Mesodermal cell (in vitro differentiated cells): ENCODE measurements around the gene CLDN17.

Source experiments
- H3K27ac ChIP-seq: 2 replicates; pipeline ENCODE4 v1.7.0; 2013; ENCODE audit warnings: mild to moderate bottlenecking, low read depth, low read length, moderate library complexity; ENCODE audit not compliant: severe bottlenecking
- H3K36me3 ChIP-seq: 2 replicates; pipeline ENCODE4 v1.7.1; 2013; ENCODE audit warnings: mild to moderate bottlenecking, low read length, moderate library complexity; ENCODE audit not compliant: control insufficient read depth, insufficient read depth
- H3K4me1 ChIP-seq: one replicate; pipeline ENCODE4 v1.7.1; 2013; ENCODE audit warnings: mild to moderate bottlenecking, low read length; ENCODE audit not compliant: insufficient read depth, control insufficient read depth, poor library complexity, severe bottlenecking
- H3K4me3 ChIP-seq: 2 replicates; pipeline ENCODE4 v1.7.0; 2013; ENCODE audit warnings: low read length, control low read depth, mild to moderate bottlenecking; ENCODE audit not compliant: insufficient read depth, poor library complexity, severe bottlenecking; ENCODE audit errors: extremely low read depth
- H3K9me3 ChIP-seq: 2 replicates; pipeline ENCODE4 v1.7.1; 2013; ENCODE audit warnings: mild to moderate bottlenecking, low read length, moderate library complexity; ENCODE audit not compliant: control insufficient read depth
- WGBS, 2 experiments: methylation state at CpG; one replicate each; pipeline ENCODE4 v1.1.5; 2013; ENCODE audit warnings: missing lambda C conversion rate in 2 of 2; ENCODE audit not compliant: insufficient coverage in 2 of 2; 5-methylcytosine and 5-hydroxymethylcytosine counted together

CLDN17 gene

DNA sequence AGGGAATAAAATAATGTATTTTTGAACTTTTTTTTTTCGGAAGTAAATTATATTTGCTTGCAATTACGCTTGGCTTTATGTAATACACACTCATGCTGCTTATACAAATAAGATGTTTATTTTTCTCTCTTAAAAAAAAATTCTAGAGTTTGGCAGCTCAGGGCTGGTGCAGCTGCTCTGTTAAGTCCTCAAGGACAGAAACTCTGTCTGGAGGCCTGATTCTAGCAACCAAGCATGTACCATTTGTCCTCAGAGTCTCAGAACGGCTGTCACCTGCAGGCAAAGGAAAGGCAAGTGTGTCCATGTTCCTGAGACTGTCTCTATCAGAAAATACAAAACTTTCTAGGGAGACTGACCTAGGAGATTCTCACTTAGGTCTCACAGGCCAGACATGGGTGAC lies 23.2 kb upstream of the CLDN17 start:
- WGBS, 2 experiments = 100% methylated on average over 1 of the region's 3 CpGs
- Histone ChIP-seq H3K27ac (no peak overlapping the region), H3K4me1 (no peaks in the 10 kb centered on the region), H3K9me3 (no peaks in the 10 kb centered on the region), H3K36me3 (no peaks in the 10 kb centered on the region), H3K4me3 (no peak overlapping the region)

DNA sequence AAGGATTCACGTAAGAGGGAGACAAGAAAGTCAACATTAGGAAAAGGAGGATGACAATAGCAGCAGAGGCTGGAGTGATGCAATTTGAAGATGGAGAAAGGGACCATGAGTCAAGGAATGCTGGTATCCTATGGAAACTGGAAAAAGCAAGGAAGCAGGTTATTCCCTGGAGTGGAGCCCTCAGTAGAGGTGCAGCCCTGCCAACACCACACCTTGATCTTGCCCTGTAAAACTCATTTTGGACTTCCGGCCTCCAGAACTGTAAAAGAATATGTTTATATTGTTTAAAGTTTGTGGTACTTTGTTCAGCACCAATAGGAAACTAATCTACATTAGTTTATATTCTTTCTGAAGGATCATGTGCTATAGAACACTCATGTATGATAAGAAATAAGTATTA lies 19.6 kb upstream of the CLDN17 start:
- H3K27ac ChIP-seq = no peak overlapping the region
- no peaks in the 10 kb centered on the region for H3K36me3 ChIP-seq
- H3K4me3 ChIP-seq = no peak overlapping the region
- WGBS, 2 experiments = 89% methylated on average over 1 of the region's 2 CpGs; no CpG with 5 or more reads in 1 of the 2 experiments
- H3K4me1 ChIP-seq = no peaks in the 10 kb centered on the region
- H3K9me3 ChIP-seq = no peaks in the 10 kb centered on the region

DNA sequence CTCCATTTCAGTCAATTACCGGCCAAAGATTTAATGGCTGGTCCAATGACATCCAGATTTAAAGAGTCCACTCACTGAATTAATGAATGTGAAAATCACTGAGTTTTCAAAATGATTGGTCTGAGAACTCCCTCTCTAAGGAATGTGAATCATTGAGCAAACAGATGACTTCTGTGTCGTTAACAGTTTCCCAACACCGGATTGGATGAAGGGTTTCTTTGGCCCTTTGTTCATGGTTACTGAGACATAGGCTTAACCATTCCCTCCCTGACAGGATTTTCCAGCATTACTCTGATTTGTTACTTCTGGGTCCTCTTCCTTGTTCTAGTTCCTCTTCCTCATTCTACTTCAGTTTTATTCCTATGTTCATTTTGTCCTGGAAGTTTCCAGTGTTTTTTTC lies 1.5 kb upstream of the CLDN17 start:
- Histone ChIP-seq H3K27ac (no peak overlapping the region), H3K4me3 (no peak overlapping the region), H3K4me1 (no peaks in the 10 kb centered on the region), H3K9me3 (no peaks in the 10 kb centered on the region), H3K36me3 (no peaks in the 10 kb centered on the region)
- 89% methylated on average over 2 of the region's 3 CpGs; no CpG with 5 or more reads in 1 of the 2 experiments for WGBS, 2 experiments

DNA sequence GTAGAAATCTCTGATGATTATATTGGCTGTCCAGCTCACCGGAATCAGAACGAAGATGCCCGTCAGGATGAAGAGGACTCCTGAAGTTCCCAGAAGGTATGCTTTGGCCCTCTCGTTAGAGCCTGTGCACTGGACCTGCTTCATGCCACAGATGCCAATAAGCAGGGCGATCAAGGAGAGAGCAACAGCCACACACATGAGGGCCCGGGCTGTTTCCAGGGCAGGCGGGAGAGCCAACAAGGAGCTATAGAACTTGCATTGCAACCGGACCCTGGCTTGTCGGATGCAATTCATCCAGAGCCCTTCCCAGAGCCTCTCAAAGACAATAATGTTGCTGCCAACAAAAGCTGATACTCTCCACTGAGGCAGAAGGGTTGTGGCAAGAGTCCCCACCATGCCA lies 434 bp downstream of the CLDN17 start:
- Histone ChIP-seq H3K36me3 (no peaks in the 10 kb centered on the region), H3K4me1 (no peaks in the 10 kb centered on the region), H3K27ac (no peak overlapping the region), H3K9me3 (no peaks in the 10 kb centered on the region), H3K4me3 (no peak overlapping the region)
- 87 to 96% methylated on average over 6 to 8 of the region's 9 CpGs for WGBS, 2 experiments

DNA sequence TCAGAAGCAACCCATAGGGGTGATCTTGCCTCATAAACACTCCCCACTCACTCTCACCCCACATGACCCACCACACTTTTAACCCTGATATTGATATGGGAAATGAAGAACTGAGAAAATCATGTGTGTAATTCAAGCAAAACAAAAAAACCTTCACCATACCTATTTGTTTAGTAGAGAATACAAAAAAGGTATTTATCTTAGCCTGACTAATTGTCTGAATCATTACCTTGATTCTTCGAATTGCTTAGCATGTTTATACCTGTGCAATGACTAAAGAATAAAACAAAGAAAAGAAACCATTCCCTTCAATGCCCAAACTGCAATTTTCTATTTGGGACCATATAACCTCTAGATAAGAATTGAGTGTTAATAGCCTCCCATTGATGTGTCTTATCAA lies 1.8 kb downstream of the CLDN17 start:
- WGBS, 2 experiments = no CpG with 5 or more reads among the region's 1 CpG
- Histone ChIP-seq H3K4me3 (no peak overlapping the region), H3K36me3 (no peaks in the 10 kb centered on the region), H3K4me1 (no peaks in the 10 kb centered on the region), H3K27ac (no peak overlapping the region), H3K9me3 (no peaks in the 10 kb centered on the region)

DNA sequence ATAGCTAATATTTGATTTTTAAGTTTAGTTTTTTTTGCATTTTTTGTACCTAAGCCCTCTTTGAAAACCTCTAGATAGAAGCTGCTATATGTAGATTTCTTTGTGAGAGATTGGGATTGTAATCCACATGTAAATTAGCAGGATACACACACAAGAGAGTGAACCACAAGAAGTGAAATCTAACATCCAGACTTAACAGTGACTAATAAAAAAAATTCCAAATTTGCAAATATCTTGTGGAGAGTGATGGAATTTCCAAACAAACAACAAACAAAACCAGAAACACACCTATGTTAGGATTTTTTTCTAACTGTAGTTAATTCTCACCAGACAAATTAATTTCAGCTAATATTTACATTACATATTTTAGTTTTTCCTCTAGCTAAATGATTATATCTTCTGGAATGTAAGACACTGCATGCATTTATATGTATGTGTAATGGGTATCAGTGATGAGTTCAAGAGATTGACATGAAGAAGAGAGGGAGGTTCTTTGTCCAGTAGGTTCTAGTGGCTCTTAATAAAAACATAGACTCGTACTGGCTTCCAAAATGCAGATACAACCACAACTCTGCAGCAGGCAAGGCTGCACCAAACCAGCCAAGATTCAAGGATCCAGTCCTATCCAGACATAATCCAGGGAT lies 12.8 kb downstream of the CLDN17 start:
- H3K36me3 ChIP-seq = no peaks in the 10 kb centered on the region
- 80 to 89% methylated on average over 1 of the region's 1 CpG for WGBS, 2 experiments
- no peak overlapping the region for H3K27ac ChIP-seq
- no peaks in the 10 kb centered on the region for H3K4me1 ChIP-seq
- no peaks in the 10 kb centered on the region for H3K9me3 ChIP-seq
- H3K4me3 ChIP-seq = no peak overlapping the region

DNA sequence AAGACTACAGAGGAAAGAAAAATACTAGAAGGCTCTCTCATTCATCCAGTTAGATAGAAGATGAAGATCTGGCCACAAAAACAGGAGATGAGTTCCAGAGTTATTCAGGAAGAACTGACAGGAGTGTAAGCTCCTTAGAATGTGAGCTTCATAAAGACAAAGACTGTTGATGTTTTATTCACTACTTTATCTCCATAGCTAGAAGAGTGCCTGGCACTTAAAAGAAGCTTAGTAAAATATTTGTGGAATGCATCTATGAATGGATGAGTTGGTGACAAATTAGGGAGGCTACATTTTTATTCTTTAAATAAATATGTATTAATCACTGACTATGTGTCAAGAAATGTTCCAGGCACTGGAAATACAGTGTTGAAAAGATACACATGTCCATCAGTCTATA lies 13.8 kb downstream of the CLDN17 start:
- Histone ChIP-seq H3K4me1 (no peaks in the 10 kb centered on the region), H3K9me3 (no peaks in the 10 kb centered on the region), H3K4me3 (no peak overlapping the region), H3K27ac (no peak overlapping the region), H3K36me3 (no peaks in the 10 kb centered on the region)

DNA sequence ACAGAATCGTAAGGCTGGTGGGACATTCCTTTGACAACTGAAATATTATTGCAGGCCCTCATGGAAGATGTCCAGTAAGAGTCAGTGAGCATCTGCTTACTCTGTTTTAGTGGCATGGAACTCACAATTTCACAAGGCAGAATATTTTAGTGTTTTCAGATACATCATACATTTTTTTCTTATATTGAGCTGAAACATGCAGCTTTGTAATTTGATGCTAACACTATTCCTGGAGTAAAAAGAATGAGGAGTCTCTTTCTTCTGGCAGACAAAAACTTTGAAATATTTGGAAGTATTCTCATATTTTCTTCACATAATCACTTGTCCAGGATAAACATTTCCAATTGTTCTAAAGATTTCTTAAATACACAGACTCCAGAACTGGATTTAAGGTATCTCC lies 17.7 kb downstream of the CLDN17 start:
- whole genome bisulfite sequencing, 2 experiments = 75% methylated on average over 1 of the region's 1 CpG; no CpG with 5 or more reads in 1 of the 2 experiments

DNA sequence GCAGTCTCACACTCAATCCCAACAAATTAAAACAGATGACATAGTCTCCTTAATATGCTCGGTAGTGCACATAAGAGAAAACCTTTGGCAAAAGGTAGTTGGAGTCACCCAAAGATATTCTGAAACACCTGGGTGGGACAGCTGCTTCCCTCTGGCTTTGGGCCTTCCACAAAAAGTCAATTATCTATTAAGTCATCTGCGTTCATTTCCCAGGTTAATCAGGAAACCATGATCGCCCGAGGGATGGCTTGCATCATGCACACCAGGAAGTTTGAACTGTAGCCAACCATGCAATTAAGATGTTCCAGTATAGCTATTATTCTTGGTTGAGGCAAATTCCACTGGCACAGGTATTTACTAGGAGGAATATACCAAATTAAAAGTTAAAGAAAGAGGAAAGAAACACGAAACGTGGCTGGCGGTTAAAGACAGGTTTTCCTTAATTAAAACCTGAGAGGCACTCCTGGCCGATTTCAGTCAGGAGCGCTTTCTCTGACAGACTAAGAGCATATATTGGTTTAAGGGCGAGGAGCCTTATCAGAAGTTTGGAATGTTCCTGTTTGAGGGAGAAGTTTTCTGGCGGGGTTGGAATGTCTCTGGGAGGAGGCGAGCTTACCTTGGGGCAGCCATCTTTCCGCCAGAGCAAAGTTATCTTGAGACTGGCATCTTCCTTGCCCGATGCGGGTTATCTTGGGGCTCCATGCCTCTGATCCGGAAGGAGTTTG lies 19.9 kb downstream of the CLDN17 start:
- no peaks in the 10 kb centered on the region for H3K4me1 ChIP-seq
- whole genome bisulfite sequencing, 2 experiments = 93 to 95% methylated on average over 10 to 12 of the region's 16 CpGs
- H3K4me3 ChIP-seq = no peak overlapping the region
- no peaks in the 10 kb centered on the region for H3K9me3 ChIP-seq
- H3K27ac ChIP-seq = no peak overlapping the region
- no peaks in the 10 kb centered on the region for H3K36me3 ChIP-seq

More for the DNA sequence above, 17.7 kb downstream of the CLDN17 start:
- Histone ChIP-seq H3K4me1 (no peaks in the 10 kb centered on the region), H3K4me3 (no peak overlapping the region), H3K27ac (no peak overlapping the region), H3K36me3 (no peaks in the 10 kb centered on the region), H3K9me3 (no peaks in the 10 kb centered on the region)

DNA sequence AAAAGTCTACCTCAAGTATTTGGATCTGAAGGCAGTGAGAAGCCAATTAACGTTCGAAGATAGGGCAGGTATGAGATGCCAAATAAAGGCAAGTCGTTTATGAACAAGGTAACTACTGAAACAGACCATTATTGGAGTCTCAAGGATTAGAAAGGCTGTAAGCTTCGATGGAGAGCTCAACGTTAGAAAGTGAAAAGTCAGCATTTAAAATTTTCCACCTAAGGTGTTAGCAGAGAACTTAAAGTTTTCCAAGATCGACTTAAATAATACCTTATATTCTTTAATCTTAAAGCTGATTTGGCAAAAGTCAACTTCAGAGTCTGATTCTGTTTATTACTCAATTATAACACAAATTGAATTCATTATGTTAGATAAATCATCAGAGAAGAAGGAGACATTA lies 28.1 kb downstream of the CLDN17 start:
- H3K9me3 ChIP-seq = no peaks in the 10 kb centered on the region
- 95 to 100% methylated on average over 3 of the region's 6 CpGs for WGBS, 2 experiments
- H3K27ac ChIP-seq = no peak overlapping the region

DNA sequence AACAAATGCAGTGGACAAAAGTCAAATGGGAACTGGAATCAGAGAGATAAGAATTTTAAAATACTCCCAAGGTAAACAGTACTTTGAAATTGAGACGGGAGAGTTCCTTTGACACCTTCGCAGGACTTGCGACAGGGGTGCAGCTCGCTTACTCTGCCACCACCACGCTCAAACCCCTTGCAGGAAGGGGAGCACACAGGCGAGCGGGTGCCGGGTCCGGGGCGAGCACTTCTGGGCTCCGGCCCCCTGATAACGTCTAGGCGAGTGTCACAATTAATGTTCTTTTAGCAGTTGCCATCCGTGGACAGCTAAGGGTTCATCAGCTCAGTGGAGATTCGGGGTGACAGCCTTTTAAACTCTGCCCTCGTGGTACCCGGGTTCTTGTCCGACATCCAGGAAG lies 37.4 kb downstream of the CLDN17 start:
- H3K4me3 ChIP-seq = no peak overlapping the region
- WGBS, 2 experiments = 95 to 98% methylated on average over 18 of the region's 18 CpGs
- H3K27ac ChIP-seq = no peak overlapping the region
- no peaks in the 10 kb centered on the region for H3K36me3 ChIP-seq
- H3K4me1 ChIP-seq = no peaks in the 10 kb centered on the region
- H3K9me3 ChIP-seq = no peaks in the 10 kb centered on the region

More for the DNA sequence above, 28.1 kb downstream of the CLDN17 start:
- Histone ChIP-seq H3K36me3 (no peaks in the 10 kb centered on the region), H3K4me3 (no peak overlapping the region), H3K4me1 (no peaks in the 10 kb centered on the region)
